ENCODE data around the gene ITGB2. TPM values are rescaled to one million over a fixed set of nuclear protein-coding genes. Genes with fewer than 3 reads are reported as not detected.

The ITGB2 gene
- total RNA-seq, 2 donors from 2014 or later: 13.1 to 27.1 TPM

- intact Hi-C loops (cut with DNase I): no loop called here
- TF ChIP-seq CTCF (IDR thresholded peaks at IDR 0.05): no peak
- Histone ChIP-seq H3K27me3 (no peaks in the 10 kb centered on the region), H3K36me3 (peaks cover 14% of the 10 kb centered on the region), H3K27ac (no peak overlapping the region), H3K9ac (ENCODE audit: low read depth in 2 of 2, low read length in 2 of 2) (no peak overlapping the region), H3K4me3 (no peak overlapping the region), H3K4me1 (peaks cover 3% of the 10 kb centered on the region), H3K9me3 (no peaks in the 10 kb centered on the region)
- DNase-seq: no peak
These were observed 61.9 kb downstream of the ITGB2 start for GRCh38 chr21:44858791-44859190.

DNA sequence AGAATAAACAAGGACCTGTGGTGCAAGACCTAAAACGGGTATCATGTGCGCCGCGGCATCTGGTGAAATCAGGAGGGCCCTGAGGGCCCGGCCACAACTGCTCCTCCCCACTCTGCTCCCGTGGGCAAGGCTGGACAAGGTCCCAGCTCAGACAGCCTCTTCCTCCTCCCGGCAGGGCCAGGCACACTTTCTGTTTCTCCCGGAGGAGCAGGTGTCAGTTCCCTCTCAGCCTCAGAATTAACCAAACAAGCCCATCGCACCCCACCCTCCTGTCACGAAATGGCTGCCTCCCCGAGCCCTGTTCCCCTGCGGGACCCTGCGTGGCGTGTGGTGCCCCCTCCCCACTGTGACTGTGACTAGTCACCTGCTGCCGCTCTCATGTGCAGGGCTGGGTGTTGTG, 62.4 kb downstream of the ITGB2 start:
- Histone ChIP-seq H3K4me1 (peaks cover 3% of the 10 kb centered on the region), H3K36me3 (peaks cover 12% of the 10 kb centered on the region), H3K27ac (no peak overlapping the region)

GRCh38 chr21:44857127-44857892, 63.4 kb downstream of the ITGB2 start:
- Histone ChIP-seq H3K9me3 (no peaks in the 10 kb centered on the region), H3K27me3 (no peaks in the 10 kb centered on the region), H3K36me3 (peaks cover 12% of the 10 kb centered on the region), H3K4me3 (no peak overlapping the region), H3K9ac (ENCODE audit: low read depth in 2 of 2, low read length in 2 of 2) (no peak overlapping the region), H3K27ac (no peak overlapping the region), H3K4me1 (peaks cover 3% of the 10 kb centered on the region)
- TF ChIP-seq CTCF (IDR thresholded peaks at IDR 0.05): no peak
- no peak for DNase-seq
- intact Hi-C loops (cut with DNase I): no loop called here

More for the DNA sequence above, 62.4 kb downstream of the ITGB2 start:
- Histone ChIP-seq H3K27me3 (no peaks in the 10 kb centered on the region), H3K9me3 (no peaks in the 10 kb centered on the region), H3K4me3 (no peak overlapping the region), H3K9ac (ENCODE audit: low read depth in 2 of 2, low read length in 2 of 2) (no peak overlapping the region)
- no peak for TF ChIP-seq CTCF (IDR thresholded peaks at IDR 0.05)
- no peak for DNase-seq
- intact Hi-C loops (cut with DNase I): no loop called here

DNA sequence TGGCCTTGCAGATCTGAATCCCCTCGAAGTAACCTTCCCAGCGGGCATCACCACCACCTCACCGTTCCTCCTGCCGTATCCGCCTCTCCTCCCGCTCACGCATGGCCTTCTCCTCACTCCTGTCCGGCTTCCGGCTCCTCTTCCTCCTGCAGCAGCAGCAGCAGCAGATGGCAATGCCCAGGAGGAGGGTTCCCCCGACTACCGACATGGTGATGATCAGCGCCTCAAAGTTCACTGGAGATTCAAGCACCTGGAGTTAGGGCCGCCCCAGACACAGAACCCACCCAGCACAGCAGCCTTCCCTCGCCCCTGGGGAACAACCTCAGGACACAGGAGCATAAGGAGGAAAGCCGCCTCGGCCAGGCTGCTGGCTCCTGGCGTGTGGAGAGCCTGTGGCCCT, 64.6 kb downstream of the ITGB2 start:
- no peak overlapping the region for H3K27ac ChIP-seq
- intact Hi-C loops (cut with DNase I): no loop called here
- peaks cover 12% of the 10 kb centered on the region for H3K36me3 ChIP-seq
- H3K4me1 ChIP-seq: peaks cover 3% of the 10 kb centered on the region
- no peak overlapping the region for H3K4me3 ChIP-seq
- H3K27me3 ChIP-seq: no peaks in the 10 kb centered on the region
- no peaks in the 10 kb centered on the region for H3K9me3 ChIP-seq
- no peak for DNase-seq
- no peak overlapping the region for H3K9ac ChIP-seq (ENCODE audit: low read depth in 2 of 2, low read length in 2 of 2)
- no peak for TF ChIP-seq CTCF (IDR thresholded peaks at IDR 0.05)

DNA sequence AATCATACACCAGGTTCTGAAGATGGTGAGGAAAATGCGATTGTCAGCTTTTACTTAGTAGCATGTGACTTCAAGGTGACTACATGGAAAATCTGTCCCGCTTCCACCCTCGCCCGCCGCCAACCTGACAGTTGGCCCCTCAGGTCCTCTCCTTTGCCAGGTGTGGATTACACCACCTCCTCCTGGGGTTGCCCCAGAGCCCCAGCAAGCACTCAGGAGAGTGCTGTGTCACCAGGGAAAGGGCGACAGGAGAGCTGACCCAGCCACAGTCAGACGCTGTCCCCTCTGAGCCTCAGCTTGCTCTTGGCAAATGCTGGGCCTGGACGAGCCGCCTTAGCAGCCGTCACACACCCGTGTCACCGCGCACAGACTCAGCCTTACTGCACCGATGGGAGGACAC, 65.1 kb downstream of the ITGB2 start:
- DNase-seq: no peak
- no peak overlapping the region for H3K9ac ChIP-seq (ENCODE audit: low read depth in 2 of 2, low read length in 2 of 2)
- no peaks in the 10 kb centered on the region for H3K27me3 ChIP-seq
- H3K27ac ChIP-seq: no peak overlapping the region
- intact Hi-C loops (cut with DNase I): no loop called here
- peaks cover 4% of the 10 kb centered on the region for H3K4me1 ChIP-seq
- no peaks in the 10 kb centered on the region for H3K9me3 ChIP-seq
- H3K4me3 ChIP-seq: no peak overlapping the region
- no peak for TF ChIP-seq CTCF (IDR thresholded peaks at IDR 0.05)
- H3K36me3 ChIP-seq: peaks cover 12% of the 10 kb centered on the region
